ENCODE measurements around the gene CACNG3.

DNA sequence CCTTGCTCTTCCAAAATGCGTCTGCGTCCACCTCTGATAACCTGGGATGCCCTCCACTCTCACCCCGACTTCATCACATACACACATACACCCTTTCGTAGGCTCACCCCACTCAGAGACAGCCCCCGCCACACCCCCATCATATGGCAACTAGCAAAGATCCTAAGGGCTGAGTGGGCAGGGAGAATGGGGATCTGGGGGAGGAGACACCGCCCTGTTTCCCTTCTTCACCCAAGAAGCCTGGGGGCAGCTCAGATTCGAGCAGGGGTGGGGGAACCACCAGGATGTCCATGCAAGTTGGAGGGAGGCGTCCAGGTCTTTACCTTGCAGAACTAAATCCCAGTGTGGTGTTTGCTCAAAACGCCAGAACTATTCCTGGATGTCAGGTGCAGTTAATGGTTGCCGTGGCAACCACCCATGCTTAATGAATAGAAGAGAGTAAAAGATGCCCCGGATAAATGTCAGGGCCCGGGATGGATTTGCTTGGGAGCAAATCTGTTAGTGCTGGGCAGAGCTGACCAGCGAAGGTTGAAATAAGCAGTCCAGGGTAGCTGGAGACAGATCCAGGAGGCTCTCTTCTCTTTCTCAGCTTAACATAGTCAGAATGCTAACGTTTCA is 72.8 kb downstream of the CACNG3 start:
- TF ChIP-seq EZH2 (IDR thresholded peaks at IDR 0.05; ENCODE audit: low read depth): no peak
- TF ChIP-seq, protein P1, sequence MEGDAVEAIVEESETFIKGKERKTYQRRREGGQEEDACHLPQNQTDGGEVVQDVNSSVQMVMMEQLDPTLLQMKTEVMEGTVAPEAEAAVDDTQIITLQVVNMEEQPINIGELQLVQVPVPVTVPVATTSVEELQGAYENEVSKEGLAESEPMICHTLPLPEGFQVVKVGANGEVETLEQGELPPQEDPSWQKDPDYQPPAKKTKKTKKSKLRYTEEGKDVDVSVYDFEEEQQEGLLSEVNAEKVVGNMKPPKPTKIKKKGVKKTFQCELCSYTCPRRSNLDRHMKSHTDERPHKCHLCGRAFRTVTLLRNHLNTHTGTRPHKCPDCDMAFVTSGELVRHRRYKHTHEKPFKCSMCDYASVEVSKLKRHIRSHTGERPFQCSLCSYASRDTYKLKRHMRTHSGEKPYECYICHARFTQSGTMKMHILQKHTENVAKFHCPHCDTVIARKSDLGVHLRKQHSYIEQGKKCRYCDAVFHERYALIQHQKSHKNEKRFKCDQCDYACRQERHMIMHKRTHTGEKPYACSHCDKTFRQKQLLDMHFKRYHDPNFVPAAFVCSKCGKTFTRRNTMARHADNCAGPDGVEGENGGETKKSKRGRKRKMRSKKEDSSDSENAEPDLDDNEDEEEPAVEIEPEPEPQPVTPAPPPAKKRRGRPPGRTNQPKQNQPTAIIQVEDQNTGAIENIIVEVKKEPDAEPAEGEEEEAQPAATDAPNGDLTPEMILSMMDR (conservative IDR thresholded peaks at IDR 0.05): no peak

All from PC-9 (cell line).